ENCODE measurements around the gene CST6. TPM values are rescaled to one million over a fixed set of nuclear protein-coding genes. Genes with fewer than 3 reads are reported as not detected.
A peak's percentile ranks its signal among the peaks of the same experiment; 100 is the strongest.

Gene CST6, protein sequence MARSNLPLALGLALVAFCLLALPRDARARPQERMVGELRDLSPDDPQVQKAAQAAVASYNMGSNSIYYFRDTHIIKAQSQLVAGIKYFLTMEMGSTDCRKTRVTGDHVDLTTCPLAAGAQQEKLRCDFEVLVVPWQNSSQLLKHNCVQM
- total RNA-seq = under 0.01 TPM in 1 of 2 replicates, not detected in the other

DNA sequence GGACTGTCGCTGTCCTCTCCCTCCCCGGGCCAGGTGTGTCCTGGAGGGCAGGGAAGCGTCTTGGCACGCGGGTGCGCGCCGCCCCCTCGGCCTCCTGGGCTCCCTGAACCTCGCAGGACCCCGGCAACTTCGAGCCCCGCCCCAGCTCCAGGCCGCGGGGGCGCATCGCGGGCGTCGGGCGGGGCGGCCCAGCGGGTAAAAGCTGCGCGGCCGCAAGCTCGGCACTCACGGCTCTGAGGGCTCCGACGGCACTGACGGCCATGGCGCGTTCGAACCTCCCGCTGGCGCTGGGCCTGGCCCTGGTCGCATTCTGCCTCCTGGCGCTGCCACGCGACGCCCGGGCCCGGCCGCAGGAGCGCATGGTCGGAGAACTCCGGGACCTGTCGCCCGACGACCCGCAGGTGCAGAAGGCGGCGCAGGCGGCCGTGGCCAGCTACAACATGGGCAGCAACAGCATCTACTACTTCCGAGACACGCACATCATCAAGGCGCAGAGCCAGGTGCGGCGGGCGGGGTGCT, at the start of gene CST6:
CST6 (plus strand) TSS at position 224 of the 519 bp plus-strand sequence; CDS start at position 261, 37 bp downstream.
- TF ChIP-seq, protein P1, sequence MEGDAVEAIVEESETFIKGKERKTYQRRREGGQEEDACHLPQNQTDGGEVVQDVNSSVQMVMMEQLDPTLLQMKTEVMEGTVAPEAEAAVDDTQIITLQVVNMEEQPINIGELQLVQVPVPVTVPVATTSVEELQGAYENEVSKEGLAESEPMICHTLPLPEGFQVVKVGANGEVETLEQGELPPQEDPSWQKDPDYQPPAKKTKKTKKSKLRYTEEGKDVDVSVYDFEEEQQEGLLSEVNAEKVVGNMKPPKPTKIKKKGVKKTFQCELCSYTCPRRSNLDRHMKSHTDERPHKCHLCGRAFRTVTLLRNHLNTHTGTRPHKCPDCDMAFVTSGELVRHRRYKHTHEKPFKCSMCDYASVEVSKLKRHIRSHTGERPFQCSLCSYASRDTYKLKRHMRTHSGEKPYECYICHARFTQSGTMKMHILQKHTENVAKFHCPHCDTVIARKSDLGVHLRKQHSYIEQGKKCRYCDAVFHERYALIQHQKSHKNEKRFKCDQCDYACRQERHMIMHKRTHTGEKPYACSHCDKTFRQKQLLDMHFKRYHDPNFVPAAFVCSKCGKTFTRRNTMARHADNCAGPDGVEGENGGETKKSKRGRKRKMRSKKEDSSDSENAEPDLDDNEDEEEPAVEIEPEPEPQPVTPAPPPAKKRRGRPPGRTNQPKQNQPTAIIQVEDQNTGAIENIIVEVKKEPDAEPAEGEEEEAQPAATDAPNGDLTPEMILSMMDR (IDR thresholded peaks at IDR 0.05; ENCODE audit: insufficient read depth, low read depth, low read length) = no peak
- H3K4me3 ChIP-seq (ENCODE audit: low read depth, low read length) = no peak within 1 kb of the TSS
- no peak for DNase-seq (ENCODE audit: low read depth)

DNA sequence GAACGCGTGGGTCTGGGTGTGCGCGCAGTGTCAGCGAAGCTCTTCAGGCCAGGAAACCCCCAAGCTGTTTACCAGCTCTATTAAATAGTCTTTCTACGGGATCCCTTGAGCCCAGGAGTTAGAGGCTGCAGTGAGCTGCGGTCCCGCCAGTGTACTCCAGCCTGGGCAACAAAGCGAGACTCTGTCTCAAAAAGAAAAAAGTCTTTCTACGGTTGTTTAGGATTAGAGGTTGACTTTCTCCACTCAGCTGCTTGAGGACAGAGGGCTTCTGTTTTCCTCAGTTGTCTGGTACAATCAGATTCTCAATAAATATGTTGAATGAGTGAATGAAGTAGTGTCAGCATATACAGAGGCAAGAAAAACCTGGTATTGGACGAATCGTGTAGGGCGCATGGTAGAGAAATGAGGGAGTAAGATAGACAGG, 49.7 kb upstream of the CST6 start:
- H3K4me3 ChIP-seq (ENCODE audit: low read depth, low read length) = peak overlapping the region; percentile 87
- TF ChIP-seq, protein P1 (IDR thresholded peaks at IDR 0.05; ENCODE audit: insufficient read depth, low read depth, low read length) = no peak
- no peak for DNase-seq (ENCODE audit: low read depth)

DNA sequence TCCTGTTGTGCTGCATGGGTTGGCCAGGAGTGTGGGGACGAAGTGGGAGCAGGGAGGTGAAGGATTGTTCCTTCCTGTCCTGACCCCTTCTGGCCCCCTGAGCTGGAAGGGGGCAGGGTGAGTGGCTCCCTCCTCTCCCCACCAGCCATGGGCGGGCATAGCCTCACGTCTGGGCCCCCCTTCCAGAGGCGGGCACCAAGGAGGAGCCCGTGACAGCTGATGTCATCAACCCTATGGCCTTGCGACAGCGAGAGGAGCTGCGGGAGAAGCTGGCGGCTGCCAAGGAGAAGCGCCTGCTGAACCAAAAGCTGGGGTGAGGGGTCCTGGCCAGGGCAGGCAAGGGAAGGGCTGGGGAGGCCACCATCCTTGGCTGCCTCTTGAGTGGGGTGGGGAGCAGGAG, 46.9 kb upstream of the CST6 start:
- TF ChIP-seq, protein P1 (IDR thresholded peaks at IDR 0.05; ENCODE audit: insufficient read depth, low read depth, low read length) = no peak
- no peak for DNase-seq (ENCODE audit: low read depth)
- no peak overlapping the region for H3K4me3 ChIP-seq (ENCODE audit: low read depth, low read length)

DNA sequence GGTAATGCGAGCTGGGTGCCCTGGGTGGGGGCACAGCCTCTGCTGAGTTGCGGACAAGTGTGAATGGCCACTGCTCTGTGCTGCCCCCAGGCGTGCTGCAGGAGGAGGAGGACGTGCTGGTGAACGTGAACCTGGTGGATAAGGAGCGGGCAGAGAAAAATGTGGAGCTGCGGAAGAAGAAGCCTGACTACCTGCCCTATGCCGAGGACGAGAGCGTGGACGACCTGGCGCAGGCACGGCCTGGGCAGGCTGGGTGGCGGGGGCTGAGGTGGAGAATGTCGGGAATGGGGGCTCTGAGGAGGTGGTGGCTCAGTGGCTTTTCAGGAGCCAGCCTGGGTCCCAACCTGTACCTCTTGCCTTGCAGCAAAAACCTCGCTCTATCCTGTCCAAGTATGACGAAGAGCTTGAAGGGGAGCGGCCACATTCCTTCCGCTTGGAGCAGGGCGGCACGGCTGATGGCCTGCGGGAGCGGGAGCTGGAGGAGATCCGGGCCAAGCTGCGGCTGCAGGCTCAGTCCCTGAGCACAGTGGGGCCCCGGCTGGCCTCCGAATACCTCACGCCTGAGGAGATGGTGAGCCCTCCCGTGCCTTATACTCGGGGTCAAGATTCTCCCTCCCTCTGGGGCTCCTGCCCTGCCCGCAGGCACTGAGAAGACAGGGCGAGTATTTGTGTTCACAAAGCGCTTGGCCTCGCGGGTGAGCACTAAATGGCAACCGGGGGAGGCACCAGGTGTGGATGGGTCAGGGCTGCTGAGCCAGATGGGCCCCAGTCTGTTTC, 45.6 kb upstream of the CST6 start:
- no peak for DNase-seq (ENCODE audit: low read depth)
- TF ChIP-seq, protein P1 (IDR thresholded peaks at IDR 0.05; ENCODE audit: insufficient read depth, low read depth, low read length) = no peak
- H3K4me3 ChIP-seq (ENCODE audit: low read depth, low read length) = no peak overlapping the region

DNA sequence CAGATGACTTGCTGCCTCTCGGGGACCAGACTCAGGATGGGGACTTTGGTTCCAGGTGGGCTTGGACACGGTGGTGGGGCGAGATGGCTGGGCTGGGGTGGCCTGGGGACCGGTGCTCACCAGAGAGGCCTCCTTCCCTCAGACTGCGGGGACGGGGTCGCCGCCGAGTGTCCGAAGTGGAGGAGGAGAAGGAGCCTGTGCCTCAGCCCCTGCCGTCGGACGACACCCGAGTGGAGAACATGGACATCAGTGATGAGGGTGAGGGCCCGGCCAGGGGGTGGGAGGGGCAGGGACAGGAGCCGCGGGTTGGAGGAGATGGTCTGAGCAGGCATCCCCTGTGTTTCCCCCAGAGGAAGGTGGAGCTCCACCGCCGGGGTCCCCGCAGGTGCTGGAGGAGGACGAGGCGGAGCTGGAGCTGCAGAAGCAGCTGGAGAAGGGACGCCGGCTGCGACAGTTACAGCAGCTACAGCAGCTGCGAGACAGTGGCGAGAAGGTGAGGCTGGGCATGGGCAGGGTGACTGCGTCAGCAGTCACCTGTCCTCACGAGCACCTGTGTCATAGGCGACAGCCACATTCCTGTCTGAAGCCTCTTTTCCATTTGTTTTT, 44.4 kb upstream of the CST6 start:
- TF ChIP-seq, protein P1 (IDR thresholded peaks at IDR 0.05; ENCODE audit: insufficient read depth, low read depth, low read length) = no peak
- no peak for DNase-seq (ENCODE audit: low read depth)
- no peak overlapping the region for H3K4me3 ChIP-seq (ENCODE audit: low read depth, low read length)

DNA sequence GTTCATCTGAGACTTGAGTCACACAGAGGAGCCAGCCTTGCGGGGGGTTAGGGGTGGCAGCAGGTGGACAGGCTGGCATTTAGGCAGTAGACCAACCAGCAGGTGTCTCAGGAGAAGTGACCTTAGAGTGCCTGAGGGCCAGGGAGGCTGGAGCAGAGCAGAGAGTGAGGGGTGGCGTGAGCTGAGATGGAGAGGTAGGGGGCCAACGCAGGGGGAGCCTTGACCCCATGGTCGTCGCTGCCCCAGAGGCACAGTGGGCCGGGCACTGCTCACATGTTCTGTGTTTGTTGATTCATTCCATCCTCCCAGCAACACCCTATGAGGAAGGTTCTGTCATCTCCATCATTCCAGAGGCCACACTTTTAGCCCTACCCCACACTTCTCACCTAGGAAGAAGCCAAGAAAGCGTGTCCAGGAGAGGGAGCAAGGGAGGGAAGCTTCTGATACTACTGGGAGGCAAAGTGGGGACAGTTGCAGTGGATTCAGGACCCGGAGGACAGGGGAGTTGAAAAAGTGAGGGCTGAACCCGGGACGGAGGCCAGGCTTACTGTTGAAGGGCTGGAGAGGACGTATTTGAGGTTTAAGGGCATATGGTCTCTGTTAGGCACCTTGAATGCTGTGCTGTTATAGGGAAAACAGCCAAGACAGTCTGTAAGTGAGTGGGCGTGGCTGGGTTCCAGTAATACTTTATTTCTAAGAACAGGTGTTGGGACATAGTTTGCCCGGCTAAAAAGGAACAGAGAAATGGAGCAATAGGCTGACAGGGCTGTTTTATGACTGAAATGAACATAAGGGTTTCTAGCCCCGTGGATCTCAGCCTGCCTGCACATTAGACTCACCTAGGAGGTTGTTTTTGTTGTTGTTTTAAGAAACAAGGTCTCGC, 43.0 kb upstream of the CST6 start:
- TF ChIP-seq, protein P1 (IDR thresholded peaks at IDR 0.05; ENCODE audit: insufficient read depth, low read depth, low read length) = no peak

More for the DNA sequence above, 43.0 kb upstream of the CST6 start:
- DNase-seq (ENCODE audit: low read depth) = no peak
- H3K4me3 ChIP-seq (ENCODE audit: low read depth, low read length) = no peak overlapping the region

All from fibroblast of villous mesenchyme (primary cell).